HepG2 (cell line): ENCODE measurements around the gene ANK3. TPM values are rescaled to one million over a fixed set of nuclear protein-coding genes. Genes with fewer than 3 reads are reported as not detected.

Experiments
- CBX1 ChIP-seq: IDR thresholded peaks from one replicate; pipeline ENCODE4 v1.6.1; 2016; ENCODE audit warnings: antibody characterized with exemption, low read depth
- ELF1 ChIP-seq: sonication (generic); formaldehyde crosslinking; IDR thresholded peaks from 2 replicates; pipeline ENCODE4 v1.4.0; 2020; ENCODE audit warnings: missing genetic modification reagents
- HMGA1 ChIP-seq: sonication (generic); formaldehyde crosslinking; conservative IDR thresholded peaks from 2 replicates; pipeline ENCODE4 v1.4.0; 2020; ENCODE audit warnings: missing genetic modification reagents
- IKZF4 ChIP-seq: sonication (generic); formaldehyde crosslinking; IDR thresholded peaks from 2 replicates; pipeline ENCODE4 v1.5.1; 2020; ENCODE audit warnings: borderline replicate concordance, mild to moderate bottlenecking, low read depth, missing genetic modification reagents; ENCODE audit errors: not compliant biosample characterization
- IRF2 ChIP-seq: IDR thresholded peaks from 2 replicates; pipeline ENCODE4 v1.6.1; 2018; ENCODE audit warnings: missing genetic modification reagents, missing compliant biosample characterization
- KDM6A ChIP-seq: IDR thresholded peaks from 2 replicates; pipeline ENCODE4 v1.6.1; 2016; ENCODE audit warnings: low read depth
- MLLT10 ChIP-seq: sonication (generic); formaldehyde crosslinking; IDR thresholded peaks from 2 replicates; pipeline ENCODE4 v1.4.0; 2020; ENCODE audit warnings: missing genetic modification reagents
- NR2C2 ChIP-seq: sonication (generic); formaldehyde crosslinking; IDR thresholded peaks from 2 replicates; pipeline ENCODE4 v1.4.0; 2020; ENCODE audit warnings: missing genetic modification reagents, mild to moderate bottlenecking, moderate library complexity, borderline replicate concordance
- TBX2 ChIP-seq: sonication (generic); formaldehyde crosslinking; IDR thresholded peaks from 2 replicates; pipeline ENCODE4 v1.5.0; 2020; ENCODE audit warnings: missing genetic modification reagents, mild to moderate bottlenecking, borderline replicate concordance
- TEAD3 ChIP-seq: optimal IDR thresholded peaks from 2 replicates; pipeline ENCODE3; 2016; ENCODE audit warnings: borderline replicate concordance
- ZEB1 ChIP-seq: IDR thresholded peaks from 2 replicates; pipeline ENCODE4 v1.6.1; 2012; ENCODE audit warnings: mild to moderate bottlenecking, low read depth, inconsistent platforms; ENCODE audit not compliant: insufficient replicate concordance
- ZFP36L1 ChIP-seq: sonication (generic); formaldehyde crosslinking; IDR thresholded peaks from 2 replicates; pipeline ENCODE4 v1.8.0; 2022; ENCODE audit warnings: mild to moderate bottlenecking, missing genetic modification reagents, moderate library complexity
- ZFX ChIP-seq: sonication (generic); formaldehyde crosslinking; IDR thresholded peaks from 2 replicates; pipeline ENCODE4 v1.4.0; 2020; ENCODE audit warnings: mild to moderate bottlenecking, low read depth, missing genetic modification reagents, moderate library complexity
- ZNF12 ChIP-seq: sonication (generic); formaldehyde crosslinking; IDR thresholded peaks from 2 replicates; pipeline ENCODE4 v1.5.0; 2020; ENCODE audit warnings: missing genetic modification reagents
- ZNF256 ChIP-seq: sonication (generic); formaldehyde crosslinking; conservative IDR thresholded peaks from 2 replicates; pipeline ENCODE4 v1.4.0; 2020; ENCODE audit warnings: missing genetic modification reagents
- ZNF616 ChIP-seq: sonication (generic); formaldehyde crosslinking; IDR thresholded peaks from 2 replicates; pipeline ENCODE4 v1.5.0; 2020; ENCODE audit warnings: low read depth, mild to moderate bottlenecking, missing genetic modification reagents
- polyA plus RNA-seq, 8 experiments: library from polyadenylated mRNA; depleted of rRNA in 3 of 8; stranded (reverse) in 7 of 8; unstranded in 1 of 8; fragments of >200 nt; fragmentation: Illumina TruSeq in 4 of 8; extraction: Trizol in 4 of 8; gene quantifications; 2 replicates each; pipeline versions ENCODE4 v1.2.1 to v1.2.3, GENCODE V29; 2011 to 2016; ENCODE audit warnings: low read depth in 4 of 8, missing spikeins in 1 of 8, mixed read lengths in 1 of 8; ENCODE audit not compliant: insufficient read depth in 1 of 8
- total RNA-seq, 5 experiments: library from RNA; depleted of rRNA; stranded (reverse); fragments of >200 nt; fragmentation: Illumina TruSeq; extraction: Trizol; gene quantifications; 2 replicates each; pipeline ENCODE4 v1.2.3, GENCODE V29; 2016; ENCODE audit warnings: low read depth in 1 of 5
- TF ChIP-seq, protein P1 (sequence below): fragments of 450-650 bp; IDR thresholded peaks from 2 replicates; pipeline ENCODE4 v1.6.1; 2017
- TF ChIP-seq, protein P2 (sequence below): sonication (generic); formaldehyde crosslinking; IDR thresholded peaks from 2 replicates; pipeline ENCODE4 v1.8.0; 2022; ENCODE audit warnings: low read depth, missing genetic modification reagents
- TF ChIP-seq, protein P3 (sequence below): sonication (generic); formaldehyde crosslinking; IDR thresholded peaks from 2 replicates; pipeline ENCODE4 v1.5.1; 2020; ENCODE audit warnings: mild to moderate bottlenecking, moderate library complexity, missing genetic modification reagents
- TF ChIP-seq, protein P4 (sequence below): IDR thresholded peaks from 2 replicates; pipeline ENCODE4 v1.6.1; 2016; ENCODE audit warnings: low read depth, missing genetic modification reagents, missing compliant biosample characterization
- TF ChIP-seq, protein P5 (sequence below): sonication (generic); formaldehyde crosslinking; IDR thresholded peaks from 2 replicates; pipeline ENCODE4 v1.5.0; 2020; ENCODE audit warnings: missing genetic modification reagents

Gene ANK3
- total and polyA plus RNA-seq, 2 of the 13 experiments (the other 11 are each of a cell fraction or from before 2014, with no cell fraction given): not detected

DNA sequence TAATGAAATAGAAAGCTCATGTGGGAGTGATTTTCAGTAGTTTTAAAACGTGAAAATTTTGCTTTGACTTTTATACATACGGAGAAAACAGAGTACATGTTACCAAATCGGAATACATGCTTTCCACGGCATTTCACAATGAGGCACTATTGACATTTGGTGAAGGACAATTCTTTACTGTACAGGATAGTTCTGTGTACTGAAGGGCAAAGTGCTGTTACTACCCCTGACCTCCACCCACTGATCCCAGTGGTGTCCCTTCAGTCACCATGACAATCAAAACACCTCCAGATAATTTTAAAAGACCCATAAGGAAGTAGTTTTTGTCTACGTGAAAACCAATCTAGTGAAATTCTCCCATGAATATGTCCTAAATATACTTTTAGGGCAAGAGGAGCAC lies 33.1 kb upstream of the ANK3 start (continued):
- TF ChIP-seq IKZF4 (CRISPR knock-in tag) (no peak), ZFP36L1 (0 out of 2 replicates have a peak, but pooled peaks have one; percentile 51), ZNF256 (CRISPR knock-in tag) (no peak), TEAD3 (CRISPR knock-in tag) (peak; percentile 68), ZEB1 (no peak), ZNF12 (CRISPR knock-in tag) (no peak), ZNF616 (CRISPR knock-in tag) (no peak), NR2C2 (CRISPR knock-in tag) (peak; percentile 65), HMGA1 (no peak), IRF2 (peak; percentile 69; the same call in 1 of the 2 replicates), KDM6A (CRISPR knock-in tag) (peak; percentile 72; the same call in 1 of the 2 replicates), CBX1 (no peak), ZFX (no peak), ELF1 (CRISPR knock-in tag) (no peak), MLLT10 (no peak), TBX2 (no peak)
- TF ChIP-seq, protein P1, sequence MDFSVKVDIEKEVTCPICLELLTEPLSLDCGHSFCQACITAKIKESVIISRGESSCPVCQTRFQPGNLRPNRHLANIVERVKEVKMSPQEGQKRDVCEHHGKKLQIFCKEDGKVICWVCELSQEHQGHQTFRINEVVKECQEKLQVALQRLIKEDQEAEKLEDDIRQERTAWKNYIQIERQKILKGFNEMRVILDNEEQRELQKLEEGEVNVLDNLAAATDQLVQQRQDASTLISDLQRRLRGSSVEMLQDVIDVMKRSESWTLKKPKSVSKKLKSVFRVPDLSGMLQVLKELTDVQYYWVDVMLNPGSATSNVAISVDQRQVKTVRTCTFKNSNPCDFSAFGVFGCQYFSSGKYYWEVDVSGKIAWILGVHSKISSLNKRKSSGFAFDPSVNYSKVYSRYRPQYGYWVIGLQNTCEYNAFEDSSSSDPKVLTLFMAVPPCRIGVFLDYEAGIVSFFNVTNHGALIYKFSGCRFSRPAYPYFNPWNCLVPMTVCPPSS: no peak
- TF ChIP-seq, protein P2, sequence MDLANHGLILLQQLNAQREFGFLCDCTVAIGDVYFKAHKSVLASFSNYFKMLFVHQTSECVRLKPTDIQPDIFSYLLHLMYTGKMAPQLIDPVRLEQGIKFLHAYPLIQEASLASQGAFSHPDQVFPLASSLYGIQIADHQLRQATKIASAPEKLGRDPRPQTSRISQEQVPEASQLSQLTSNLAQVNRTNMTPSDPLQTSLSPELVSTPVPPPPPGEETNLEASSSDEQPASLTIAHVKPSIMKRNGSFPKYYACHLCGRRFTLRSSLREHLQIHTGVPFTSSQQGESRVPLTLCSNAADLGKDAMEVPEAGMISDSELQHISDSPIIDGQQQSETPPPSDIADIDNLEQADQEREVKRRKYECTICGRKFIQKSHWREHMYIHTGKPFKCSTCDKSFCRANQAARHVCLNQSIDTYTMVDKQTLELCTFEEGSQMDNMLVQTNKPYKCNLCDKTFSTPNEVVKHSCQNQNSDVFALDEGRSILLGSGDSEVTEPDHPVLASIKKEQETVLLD (CRISPR knock-in tag): no peak
- TF ChIP-seq, protein P3, sequence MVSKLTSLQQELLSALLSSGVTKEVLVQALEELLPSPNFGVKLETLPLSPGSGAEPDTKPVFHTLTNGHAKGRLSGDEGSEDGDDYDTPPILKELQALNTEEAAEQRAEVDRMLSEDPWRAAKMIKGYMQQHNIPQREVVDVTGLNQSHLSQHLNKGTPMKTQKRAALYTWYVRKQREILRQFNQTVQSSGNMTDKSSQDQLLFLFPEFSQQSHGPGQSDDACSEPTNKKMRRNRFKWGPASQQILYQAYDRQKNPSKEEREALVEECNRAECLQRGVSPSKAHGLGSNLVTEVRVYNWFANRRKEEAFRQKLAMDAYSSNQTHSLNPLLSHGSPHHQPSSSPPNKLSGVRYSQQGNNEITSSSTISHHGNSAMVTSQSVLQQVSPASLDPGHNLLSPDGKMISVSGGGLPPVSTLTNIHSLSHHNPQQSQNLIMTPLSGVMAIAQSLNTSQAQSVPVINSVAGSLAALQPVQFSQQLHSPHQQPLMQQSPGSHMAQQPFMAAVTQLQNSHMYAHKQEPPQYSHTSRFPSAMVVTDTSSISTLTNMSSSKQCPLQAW: no peak
- TF ChIP-seq, protein P4, sequence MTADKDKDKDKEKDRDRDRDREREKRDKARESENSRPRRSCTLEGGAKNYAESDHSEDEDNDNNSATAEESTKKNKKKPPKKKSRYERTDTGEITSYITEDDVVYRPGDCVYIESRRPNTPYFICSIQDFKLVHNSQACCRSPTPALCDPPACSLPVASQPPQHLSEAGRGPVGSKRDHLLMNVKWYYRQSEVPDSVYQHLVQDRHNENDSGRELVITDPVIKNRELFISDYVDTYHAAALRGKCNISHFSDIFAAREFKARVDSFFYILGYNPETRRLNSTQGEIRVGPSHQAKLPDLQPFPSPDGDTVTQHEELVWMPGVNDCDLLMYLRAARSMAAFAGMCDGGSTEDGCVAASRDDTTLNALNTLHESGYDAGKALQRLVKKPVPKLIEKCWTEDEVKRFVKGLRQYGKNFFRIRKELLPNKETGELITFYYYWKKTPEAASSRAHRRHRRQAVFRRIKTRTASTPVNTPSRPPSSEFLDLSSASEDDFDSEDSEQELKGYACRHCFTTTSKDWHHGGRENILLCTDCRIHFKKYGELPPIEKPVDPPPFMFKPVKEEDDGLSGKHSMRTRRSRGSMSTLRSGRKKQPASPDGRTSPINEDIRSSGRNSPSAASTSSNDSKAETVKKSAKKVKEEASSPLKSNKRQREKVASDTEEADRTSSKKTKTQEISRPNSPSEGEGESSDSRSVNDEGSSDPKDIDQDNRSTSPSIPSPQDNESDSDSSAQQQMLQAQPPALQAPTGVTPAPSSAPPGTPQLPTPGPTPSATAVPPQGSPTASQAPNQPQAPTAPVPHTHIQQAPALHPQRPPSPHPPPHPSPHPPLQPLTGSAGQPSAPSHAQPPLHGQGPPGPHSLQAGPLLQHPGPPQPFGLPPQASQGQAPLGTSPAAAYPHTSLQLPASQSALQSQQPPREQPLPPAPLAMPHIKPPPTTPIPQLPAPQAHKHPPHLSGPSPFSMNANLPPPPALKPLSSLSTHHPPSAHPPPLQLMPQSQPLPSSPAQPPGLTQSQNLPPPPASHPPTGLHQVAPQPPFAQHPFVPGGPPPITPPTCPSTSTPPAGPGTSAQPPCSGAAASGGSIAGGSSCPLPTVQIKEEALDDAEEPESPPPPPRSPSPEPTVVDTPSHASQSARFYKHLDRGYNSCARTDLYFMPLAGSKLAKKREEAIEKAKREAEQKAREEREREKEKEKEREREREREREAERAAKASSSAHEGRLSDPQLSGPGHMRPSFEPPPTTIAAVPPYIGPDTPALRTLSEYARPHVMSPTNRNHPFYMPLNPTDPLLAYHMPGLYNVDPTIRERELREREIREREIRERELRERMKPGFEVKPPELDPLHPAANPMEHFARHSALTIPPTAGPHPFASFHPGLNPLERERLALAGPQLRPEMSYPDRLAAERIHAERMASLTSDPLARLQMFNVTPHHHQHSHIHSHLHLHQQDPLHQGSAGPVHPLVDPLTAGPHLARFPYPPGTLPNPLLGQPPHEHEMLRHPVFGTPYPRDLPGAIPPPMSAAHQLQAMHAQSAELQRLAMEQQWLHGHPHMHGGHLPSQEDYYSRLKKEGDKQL (CRISPR knock-in tag): peak; percentile 57; the same call in 1 of the 2 replicates
- TF ChIP-seq, protein P5, sequence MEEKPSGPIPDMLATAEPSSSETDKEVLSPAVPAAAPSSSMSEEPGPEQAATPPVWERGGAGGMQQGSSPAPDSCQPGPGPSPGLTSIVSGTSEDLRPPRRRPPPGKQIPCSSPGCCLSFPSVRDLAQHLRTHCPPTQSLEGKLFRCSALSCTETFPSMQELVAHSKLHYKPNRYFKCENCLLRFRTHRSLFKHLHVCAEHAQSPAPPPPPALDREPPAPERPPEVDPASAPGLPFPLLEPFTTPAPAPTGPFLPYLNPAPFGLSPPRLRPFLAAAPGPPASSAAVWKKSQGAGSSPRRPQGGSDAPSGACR (CRISPR knock-in tag): 0 out of 2 replicates have a peak, but pooled peaks have one; percentile 44
